HG03066 (cell line): ENCODE data around the gene NDOR1.

Source experiments
- ATAC-seq: cut with Tn5 transposase; IDR thresholded peaks from one replicate; pipeline ENCODE4 v1.9.1; 2021; ENCODE audit warnings: low read depth; ENCODE audit not compliant: unreplicated experiment

NDOR1 gene

DNA sequence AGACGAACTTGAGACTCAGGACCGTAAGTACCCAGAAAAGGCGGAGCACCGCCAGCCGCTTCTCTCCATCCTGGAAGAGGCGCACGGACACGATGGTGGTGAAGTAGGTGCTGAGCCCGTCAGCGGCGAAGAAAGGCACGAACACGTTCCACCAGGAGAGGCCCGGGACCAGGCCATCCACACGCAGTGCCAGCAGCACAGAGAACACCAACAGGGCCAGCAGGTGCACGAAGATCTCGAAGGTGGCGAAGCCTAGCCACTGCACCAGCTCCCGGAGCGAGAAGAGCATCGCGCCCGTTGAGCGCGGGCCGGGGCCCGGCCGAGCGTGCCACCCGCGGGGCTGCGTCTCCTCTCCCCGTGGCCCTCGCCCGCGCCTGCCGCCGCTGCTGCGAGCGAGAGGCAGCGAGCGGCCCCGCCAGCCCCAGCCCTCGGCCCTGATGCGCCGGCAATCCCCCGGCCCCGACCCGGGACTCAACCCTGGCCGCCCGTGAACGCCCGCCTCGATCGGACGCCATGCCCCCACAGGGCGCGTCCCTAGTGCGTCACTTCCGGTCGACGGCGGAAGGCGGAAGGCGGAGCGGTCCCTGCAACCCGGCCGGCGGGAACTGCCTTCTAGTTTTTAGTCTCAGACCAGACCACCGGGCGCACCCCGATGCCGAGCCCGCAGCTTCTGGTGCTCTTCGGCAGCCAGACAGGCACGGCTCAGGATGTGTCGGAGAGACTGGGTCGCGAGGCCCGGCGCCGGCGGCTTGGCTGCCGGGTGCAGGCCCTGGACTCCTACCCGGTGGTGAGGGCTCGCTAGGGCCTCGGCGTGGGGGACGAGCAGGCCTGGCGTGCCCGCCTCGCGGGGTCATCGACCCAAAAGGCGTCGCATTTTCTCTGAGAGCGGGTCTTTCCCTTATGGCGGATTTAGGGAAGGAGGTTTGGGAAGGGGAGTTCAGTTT is at the start of gene NDOR1, which contains the start of gene TMEM203:
Gene NDOR1, plus strand, starts transcription at position 575 of the 944 bp plus-strand sequence. Its CDS starts 78 bp downstream, at position 653.
Gene TMEM203, minus strand, starts transcription at position 523 of the 944 bp plus-strand sequence. Its CDS starts 234 bp downstream, at position 289.
- no peak for ATAC-seq

DNA sequence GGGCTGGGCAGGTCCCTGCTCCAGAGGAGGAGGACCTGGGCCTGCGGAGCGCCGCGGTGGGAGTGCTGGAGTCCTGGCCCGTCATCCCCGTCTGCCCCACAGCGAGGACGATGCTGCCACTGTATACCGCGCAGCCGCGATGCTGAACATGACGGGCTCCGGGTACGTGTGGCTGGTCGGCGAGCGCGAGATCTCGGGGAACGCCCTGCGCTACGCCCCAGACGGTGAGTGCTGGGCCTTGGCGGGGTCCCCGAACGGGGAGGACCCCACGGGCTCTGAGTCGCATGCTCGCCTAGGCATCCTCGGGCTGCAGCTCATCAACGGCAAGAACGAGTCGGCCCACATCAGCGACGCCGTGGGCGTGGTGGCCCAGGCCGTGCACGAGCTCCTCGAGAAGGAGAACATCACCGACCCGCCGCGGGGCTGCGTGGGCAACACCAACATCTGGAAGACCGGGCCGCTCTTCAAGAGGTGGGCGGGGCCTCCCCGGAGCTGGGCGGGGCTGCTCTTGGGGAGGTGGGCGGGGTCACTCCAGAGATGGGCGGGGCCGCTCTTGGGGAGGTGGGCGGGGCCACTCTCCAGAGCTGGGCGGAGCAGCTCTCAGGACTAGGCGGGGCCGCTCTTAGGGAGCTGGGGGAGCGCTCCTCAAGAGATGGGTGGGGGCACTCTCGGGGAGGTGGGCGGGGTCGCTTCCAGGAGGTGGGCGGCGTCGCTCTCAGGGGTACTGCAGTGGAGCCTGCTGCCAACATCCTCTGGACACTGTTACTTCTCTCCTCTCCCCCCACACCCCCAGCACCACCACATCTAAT is 48.7 kb upstream of the NDOR1 start:
- no peak for ATAC-seq

GRCh38 chr9:137157618-137158415 is 47.7 kb upstream of the NDOR1 start:
- no peak for ATAC-seq

DNA sequence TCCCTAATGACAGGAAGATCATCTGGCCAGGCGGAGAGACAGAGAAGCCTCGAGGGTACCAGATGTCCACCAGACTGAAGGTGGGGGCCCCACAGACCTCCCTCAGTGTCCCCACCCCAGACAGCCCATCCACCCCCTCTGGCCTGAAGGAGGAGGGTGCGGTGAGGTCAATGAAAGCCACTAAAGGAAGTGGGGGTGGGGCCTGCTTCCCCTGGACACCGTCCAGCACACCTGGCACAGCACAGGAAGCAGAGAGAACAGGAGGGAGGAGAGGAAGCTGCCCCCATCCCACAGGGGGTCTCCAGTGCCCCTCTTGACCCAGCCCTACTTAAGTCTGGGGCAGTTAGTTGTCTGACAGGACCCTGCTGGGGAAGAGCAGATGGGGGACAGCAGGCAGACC is 46.9 kb upstream of the NDOR1 start:
- no peak for ATAC-seq

GRCh38 chr9:137159105-137160053 is 46.1 kb upstream of the NDOR1 start:
- ATAC-seq: no peak

DNA sequence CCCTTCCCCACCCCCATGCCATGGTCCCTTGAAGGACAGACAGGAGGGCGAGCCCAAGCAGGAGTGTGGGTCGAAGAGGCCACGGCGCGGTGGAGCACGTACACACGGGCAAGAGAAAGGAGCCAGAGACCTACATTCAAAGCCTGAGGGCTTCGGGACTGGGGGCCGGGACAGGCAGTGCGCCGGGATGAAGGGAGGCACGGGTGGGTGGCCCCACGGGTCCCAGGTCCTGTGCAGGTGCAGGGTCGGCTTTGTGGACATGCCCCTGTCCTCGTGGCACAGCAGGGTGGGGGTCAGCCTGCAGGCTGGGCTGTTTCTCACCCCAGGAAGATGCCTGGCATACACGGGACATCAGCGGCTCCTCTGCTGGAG is 45.5 kb upstream of the NDOR1 start:
- ATAC-seq: no peak

- no peak for ATAC-seq
These were observed 44.6 kb upstream of the NDOR1 start for GRCh38 chr9:137160716-137161557.

- ATAC-seq: no peak
These were observed 43.7 kb upstream of the NDOR1 start for GRCh38 chr9:137161558-137162486.

DNA sequence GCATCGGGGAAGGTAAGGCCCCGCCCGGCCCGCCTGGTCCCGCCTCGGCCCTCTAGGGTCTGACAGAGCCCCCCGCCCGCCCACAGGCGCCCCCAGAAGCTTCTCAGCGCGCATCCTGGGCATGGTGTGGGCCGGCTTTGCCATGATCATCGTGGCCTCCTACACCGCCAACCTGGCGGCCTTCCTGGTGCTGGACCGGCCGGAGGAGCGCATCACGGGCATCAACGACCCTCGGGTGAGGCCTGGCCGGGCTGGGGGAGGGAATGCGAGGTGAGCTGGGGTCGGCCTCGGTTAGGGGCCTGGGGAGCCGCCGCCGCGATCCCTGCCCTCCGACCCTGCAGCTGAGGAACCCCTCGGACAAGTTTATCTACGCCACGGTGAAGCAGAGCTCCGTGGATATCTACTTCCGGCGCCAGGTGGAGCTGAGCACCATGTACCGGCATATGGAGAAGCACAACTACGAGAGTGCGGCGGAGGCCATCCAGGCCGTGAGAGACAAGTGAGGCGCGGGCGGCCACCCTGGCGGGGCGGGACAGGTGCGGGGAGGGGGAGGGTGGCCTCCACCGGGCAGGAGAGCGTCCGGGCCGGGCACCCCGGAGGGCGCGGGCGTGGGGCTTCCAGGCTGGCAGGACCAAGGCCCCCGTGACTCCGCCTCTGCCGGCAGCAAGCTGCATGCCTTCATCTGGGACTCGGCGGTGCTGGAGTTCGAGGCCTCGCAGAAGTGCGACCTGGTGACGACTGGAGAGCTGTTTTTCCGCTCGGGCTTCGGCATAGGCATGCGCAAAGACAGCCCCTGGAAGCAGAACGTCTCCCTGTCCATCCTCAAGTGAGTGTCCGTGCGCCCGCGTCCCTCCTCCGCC is 42.8 kb upstream of the NDOR1 start:
- ATAC-seq: no peak

DNA sequence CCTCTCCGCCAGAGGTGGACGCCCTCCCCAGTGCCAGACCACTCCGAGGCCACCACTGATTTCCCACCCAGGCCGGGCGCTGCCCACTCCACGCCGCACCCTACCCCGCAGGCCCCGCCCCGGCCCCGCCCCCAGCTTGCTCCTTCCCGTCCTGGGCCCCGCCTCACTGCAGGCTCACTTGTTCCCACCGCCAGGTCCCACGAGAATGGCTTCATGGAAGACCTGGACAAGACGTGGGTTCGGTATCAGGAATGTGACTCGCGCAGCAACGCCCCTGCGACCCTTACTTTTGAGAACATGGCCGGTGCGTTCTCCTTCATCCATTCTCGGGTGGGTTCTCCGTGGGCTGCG is 42.2 kb upstream of the NDOR1 start:
- no peak for ATAC-seq

GRCh38 chr9:137163805-137164204 is 41.7 kb upstream of the NDOR1 start:
- ATAC-seq: no peak

DNA sequence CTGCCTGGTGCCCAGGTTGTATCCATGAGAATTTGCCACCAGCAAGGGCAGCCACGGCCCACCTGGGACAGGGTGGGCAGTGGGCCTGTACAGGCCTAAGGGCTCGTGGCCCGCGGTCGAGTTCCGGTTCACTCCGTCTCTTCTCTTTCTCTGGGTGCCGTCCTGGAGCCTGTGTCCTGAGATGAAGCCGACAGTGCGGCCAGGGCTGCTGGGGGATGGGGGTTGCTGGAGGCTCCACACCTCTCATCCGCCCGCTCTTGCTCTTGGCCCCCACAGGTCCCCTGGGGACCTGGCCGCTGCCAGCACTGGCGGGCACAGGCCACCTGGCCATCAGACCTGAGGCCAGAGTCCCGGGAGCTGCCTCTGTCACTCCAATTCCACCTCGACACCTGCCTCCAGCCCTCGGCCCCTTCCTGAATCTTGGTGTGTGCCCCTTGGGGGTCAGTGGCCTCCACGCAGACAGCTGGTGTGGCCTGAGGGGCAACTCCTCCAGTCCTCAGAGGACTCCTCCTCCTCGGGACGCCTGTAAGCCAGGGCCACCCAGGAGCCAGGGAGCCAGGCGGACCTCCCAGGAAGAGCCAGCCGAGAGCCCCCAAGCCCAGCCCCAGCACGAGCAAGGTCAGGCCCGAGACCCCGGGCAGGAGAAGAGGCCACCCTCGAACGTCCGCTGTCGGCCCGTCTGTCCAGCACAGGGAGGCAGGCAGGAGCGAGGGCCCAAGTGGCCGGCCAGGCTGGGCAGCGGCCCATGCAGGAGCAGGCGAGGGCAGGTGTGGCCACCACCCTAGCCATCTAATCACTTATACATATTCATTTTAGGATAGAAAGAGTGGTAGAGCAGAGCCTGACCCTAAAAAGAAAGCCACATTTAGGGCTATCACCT is 40.9 kb upstream of the NDOR1 start:
- ATAC-seq: no peak

- no peak for ATAC-seq
These were observed 40.2 kb upstream of the NDOR1 start for GRCh38 chr9:137165250-137165836.

DNA sequence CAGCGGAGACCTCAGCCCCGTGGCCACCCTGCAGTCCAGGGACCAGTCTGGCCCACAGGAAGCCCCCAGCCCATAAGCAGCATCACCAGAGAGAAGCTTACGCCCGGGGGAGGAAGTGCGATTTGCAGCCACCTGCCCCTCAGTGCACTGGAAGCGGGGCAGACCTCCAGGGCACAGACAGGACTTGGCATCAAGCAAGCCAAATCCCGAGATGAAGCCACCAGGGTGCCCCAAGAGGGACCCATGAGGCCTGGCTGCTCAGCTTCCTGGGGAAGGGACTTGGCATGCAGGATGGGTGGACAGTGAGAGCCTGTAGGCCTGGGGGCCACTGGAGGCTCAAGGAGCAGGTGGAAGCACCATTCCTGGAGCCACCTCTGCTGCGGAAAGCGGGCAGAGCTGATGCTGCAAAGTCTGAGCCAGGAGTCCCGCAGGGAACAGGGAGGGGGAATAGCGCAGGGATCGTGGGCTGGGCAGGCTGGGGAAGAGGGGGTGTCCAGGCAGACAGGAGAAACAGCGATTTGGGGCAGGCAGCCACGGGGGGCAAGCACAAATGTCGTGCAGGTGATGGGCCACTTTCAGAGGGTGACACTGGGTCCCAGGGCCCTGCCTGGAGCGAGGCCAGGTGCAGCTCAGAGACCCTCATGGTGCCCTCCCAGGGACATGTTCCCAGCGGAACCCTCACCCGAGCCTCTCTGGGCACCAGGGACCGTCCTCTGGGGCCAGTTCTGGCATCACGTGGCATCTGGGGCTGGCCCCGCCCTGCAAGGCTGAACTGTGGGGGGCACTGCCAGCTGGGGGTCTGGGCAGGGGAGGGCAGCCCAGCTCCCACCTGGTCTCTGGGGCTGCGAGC is 38.9 kb upstream of the NDOR1 start:
- no peak for ATAC-seq
